GM18909 (cell line): ENCODE results near the gene CMKLR1.

Experiments used
- ATAC-seq: cut with Tn5 transposase; IDR thresholded peaks from one replicate; pipeline ENCODE4 v1.9.1; 2021; ENCODE audit warnings: mild to moderate bottlenecking; ENCODE audit not compliant: unreplicated experiment, poor library complexity

Gene CMKLR1

DNA sequence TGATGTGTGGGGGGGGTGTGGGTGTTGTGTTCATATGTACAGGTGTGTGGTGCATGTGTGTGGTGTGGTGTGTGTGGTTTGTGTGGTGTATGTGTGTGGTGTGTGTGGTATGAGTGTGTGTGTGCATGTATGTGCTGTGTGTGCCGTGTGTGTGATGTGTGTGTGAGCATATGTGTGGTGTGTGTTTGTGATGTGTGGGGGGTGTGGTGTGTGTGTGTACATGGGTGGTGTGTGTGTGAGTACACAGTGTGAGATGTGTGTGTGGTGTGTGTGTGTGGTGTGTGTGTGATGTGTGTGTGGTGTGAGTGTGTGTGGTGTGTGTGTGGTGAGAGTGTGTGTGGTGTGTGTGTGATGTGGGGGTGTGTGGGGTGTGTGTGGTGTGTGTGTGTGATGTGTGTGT lies 24.5 kb upstream of the CMKLR1 start:
- no peak for ATAC-seq

GRCh38 chr12:108363165-108363564 lies 24.1 kb upstream of the CMKLR1 start:
- no peak for ATAC-seq

- no peak for ATAC-seq
These were observed 22.5 kb upstream of the CMKLR1 start for GRCh38 chr12:108361606-108362005.

DNA sequence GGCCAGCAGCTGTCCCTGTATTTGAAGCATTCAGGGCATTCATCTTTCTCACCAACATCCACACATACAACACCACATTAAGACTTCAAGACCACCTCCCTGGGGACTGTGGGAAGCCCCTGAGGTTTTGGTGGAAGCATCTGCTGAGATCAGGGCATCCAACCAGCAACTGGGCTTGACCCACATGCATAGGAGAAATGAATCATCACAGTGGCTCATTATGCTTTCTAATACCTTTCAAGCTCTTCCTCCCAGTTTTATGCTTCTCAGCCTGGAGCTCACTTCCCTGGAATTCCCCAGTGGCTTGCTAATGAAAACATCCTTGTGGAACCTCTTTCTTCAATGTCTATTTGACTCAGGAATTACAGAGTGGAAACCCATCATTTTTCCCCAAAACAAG lies 21.4 kb upstream of the CMKLR1 start:
- ATAC-seq: peak; percentile 58

- no peak for ATAC-seq
These were observed 20.9 kb upstream of the CMKLR1 start for GRCh38 chr12:108360057-108360456.

DNA sequence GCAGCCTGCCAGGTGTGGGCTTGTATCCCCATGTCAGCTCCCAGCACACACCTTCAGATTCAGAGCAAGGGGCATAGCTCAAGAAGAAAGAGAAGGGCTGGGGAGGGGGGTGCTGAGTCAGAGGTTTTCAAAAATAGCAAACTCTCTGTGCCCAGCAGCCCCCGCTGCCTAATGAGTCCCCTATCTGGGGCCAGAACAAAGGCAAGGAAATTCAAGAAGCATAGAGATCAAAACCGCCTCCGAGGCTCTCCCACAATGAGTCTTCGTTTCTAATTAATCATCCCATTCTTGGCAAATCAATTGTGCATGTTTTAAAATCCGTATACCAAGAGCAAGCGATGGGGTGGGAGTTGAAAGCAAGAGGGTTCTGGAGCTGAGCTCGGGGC lies 19.5 kb upstream of the CMKLR1 start:
- no peak for ATAC-seq

DNA sequence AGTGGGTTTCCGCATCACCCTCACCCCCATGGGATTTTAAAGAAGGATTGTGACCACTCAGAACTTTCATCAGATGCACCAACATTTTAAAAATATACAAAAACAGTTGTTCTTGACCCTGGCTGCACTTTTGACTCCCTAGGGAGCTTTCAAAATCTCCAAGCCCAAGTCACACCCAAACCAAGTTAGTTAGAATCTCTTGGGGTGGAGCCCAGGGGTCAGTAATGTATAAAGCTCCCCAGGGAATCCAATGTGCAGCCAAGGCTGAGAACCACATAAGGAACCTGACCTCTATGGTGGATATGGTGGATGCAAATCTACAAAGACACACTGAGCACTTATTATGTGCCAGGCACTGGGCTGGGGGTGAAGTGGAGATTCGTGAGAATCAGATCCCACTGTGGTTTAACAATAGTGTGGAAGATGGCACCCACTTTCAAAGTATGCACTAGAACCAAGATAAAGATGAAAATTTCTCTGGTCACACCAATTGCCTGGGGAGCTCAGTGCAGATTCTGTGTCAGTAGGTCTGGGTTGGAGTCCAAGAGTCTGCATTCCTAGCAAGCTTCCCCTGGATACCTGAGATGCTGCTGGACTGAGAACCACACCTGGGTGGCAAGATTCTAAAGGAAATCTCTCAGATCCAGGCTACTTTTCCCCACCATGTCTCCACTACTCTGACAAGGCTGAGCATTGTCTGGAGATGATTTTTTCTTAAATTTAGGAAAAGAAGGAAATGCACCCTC lies 18.9 kb upstream of the CMKLR1 start:
- no peak for ATAC-seq

GRCh38 chr12:108356835-108357806 lies 18.0 kb upstream of the CMKLR1 start:
- ATAC-seq: no peak

- no peak for ATAC-seq
These were observed 16.0 kb upstream of the CMKLR1 start for GRCh38 chr12:108355069-108355468.

DNA sequence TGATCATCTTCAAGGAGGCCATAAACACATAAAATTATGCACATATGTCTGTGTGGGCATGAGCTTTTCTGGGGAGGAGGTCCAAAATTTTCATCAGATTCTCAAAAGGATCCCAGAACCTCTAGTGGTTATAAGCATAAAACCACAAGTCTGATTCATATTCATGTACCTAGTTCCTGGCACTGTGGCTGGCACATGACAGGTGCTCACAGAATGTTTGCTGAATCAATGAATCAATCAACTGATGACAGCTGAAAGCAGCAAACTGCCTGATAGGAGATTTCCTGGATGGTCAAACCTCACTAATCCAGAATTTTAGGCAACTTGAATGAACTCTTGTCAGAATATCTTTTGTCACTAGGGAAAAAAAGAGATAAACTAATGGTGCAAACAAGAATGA lies 13.5 kb upstream of the CMKLR1 start:
- no peak for ATAC-seq

DNA sequence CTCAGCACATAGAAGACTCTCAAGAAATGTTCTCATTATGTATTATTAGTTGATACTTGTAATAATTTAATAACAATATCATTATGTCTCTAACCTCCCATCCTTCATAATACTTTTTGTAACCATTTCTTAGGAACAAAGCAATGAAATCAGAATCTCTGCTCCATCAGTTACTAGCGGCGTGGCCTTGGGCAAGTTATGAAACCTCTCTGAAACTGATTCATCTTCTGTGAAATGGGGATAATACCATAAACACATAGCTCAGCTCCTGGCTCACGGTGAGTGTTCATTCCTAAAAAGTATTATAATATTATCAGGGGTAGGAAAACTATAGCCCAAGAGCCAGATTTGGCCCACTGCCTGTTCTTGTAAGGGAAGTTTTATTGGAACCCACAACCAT lies 11.4 kb upstream of the CMKLR1 start:
- ATAC-seq: no peak

DNA sequence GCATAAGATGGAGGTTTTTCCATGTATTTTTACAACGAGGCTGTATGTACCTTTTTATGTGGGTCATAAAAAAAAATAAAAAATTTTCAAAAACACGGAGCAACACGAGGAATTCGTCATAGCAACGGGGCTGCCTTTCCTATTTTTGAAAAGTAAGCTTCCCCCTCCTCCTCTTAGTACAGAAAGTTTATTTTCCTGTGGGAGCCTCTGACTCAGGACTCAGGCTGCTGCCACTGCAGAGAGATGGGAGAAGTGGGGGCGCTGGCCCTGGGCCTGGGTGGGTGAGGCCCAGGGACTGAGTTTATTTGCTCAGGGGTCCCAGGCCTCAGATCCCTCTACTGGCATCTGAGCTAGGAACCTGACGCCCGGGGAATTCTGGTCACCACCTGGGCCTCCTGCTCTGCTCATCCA lies 10.2 kb upstream of the CMKLR1 start:
- ATAC-seq: no peak

- no peak for ATAC-seq
These were observed 9.7 kb upstream of the CMKLR1 start for GRCh38 chr12:108348842-108349241.

DNA sequence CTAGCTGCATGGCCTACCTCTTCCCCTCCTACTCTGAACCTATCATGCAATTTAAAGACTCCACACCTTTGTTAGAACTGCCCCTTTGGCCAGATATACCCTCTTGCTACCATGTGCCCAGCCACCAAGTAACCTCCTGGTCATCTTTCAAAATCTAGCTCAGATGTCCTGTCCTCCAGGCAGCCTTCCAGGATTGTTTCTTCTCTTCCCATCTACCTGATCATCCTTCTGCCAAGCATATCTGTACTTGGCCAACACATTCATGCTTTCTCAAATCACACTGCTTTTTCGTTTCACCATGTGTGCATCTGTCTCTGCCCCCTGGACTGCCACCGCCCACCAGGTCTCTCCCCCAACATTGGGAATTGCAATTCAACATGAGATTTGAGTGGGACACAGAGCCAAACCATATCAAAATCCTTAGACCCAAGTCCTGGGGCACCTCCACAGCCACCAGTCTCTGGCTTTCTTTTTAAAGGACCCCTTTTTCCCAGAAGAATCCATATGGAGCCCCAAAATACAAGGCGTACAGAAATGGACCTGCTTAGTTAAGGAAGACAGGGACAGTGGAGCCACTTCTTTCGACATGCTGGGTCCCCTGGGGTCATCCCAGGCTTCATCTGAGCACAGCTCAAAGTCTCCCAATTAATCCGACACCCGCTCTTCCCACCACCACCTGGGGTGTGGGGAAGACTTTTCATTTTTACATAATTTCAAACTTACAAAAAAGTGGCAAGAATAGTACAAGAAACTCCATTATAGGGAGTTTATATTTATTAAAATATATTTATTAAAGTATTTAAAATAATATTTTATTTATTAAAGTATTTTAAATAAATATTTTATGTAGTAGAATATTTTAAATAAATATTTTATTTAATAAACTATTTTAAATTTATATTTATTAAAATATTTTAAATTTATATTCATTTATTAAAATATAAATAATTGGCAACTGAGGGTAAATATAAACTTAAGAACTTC lies 7.9 kb upstream of the CMKLR1 start:
- ATAC-seq: no peak

DNA sequence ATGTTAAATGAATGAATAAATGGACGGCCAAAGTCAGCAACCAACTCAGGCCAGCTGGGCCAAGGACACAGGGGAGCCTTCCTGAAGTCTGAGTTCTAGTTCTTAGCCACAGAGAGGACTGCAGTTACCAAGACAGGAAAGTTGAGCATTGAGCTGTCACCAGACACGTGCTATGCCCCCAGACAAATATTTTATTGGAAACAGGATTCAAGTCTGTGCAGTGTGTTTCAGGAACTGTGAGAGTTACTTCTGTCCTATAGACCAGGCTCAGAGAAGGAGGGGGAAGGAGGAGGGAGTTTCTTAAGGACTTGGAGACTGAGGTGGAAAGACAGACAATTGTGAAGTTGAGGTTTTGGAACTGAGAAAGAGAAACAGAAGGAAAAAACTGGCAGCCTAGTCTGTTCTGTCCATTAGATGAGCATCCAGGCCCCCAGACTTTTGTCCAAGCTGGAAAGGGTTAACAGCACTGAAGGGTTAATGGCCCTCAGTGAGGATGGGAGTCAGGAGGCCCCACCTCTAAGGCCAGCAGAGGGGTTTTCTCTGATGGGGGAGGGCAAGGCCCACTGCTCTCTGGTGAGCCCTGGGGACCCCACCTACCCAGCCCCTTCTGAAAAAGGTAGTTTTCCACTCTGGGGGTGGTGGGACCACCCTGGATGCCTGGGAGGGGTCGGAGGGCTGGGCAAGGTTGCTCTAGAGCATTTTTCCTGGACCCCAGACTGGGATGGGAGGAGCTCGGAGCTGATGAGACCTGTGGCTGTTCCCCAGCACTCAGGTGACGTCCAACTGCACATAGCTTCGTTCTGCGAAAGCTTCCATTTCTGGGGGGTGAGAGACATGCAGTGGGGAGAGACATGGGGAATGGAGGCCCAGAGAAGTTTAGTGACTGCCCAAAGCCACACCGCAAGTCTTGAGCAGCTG lies 6.9 kb upstream of the CMKLR1 start:
- ATAC-seq: no peak

DNA sequence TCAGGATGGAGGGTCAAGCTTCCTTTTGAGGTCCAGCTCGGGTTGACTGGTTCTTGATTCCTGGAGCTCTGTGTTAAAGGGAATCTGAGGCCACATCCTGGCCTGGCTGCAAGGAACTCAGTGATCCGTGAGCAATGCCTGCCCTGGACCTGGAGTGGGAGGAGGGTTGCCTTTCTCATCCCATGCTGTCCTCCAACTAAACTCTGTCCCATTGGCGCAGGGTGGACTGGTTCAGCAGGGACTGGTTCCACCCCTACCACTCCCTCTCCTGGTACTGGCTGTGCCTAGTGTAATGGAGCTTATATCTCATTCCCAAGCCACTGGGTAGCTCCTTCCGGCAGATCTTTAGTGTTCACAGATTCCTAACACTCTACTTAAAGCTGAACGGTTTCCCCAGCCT lies 3.9 kb upstream of the CMKLR1 start:
- no peak for ATAC-seq

DNA sequence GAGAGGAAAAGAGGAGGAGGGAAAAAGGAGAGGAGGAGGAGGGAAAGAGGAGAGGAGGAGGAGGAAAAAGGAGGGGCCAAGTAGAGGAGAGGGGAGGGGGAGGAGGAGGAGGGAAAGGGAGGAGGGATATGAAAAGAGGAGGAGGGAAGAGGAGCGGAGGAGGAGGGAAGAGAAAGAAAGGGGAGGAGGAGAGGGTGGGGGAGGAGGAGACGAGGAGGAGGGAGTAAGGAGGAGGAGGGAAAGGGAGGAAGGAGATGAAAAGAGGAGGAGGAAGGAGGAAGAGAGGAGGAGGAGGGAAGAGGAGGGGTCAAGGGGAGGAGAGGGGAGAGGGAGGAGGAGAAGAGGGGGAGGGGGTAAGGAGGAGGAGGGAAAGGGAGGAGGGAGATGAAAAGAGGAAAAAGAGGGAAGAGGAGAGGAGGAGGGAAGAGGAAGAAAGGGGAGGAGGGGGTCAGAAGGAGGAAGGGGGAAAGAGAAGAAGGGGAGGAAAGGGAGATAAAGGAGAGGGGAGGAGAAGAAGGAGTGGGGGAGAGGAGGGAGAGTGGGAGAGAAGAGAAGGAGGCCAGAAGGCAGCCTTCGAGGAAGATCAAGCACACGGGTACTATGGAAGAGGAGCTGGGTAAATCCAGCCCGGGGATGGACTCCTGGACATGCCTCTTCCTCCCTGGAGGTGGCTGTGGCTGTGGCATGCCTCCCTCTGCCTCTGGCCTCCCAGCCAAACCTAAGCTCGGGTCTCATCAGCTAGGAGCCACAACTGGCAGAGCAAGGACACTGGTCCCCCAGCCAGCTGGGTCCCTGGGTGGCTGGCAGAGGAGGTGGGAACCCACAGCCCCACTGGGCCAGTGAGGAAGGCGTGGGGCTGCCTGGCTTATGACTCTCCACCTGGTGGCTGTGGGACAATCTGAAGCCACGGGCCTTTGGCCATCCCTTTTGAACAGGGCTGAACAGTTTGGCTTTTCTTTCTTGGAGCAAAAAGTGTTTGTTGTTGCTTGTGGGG lies 3.0 kb upstream of the CMKLR1 start:
- ATAC-seq: no peak

DNA sequence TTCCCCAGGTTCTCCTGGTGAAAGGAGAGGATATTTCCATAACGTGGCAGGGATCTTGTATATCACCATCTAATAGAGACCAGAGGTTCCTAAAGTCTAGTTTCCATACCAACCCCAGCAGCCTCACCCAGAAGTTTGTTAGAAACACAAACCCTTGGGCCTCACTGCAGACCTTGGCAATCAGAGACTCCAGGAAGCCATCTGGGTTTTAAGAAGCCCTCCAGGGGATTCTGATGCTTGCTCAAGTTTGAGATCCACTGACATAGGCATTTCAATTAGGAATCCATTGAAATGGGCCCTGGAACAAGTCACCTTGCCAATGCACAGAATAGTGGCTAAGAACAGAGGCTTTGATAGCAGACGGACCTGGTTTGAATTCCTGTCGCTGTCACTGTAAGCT lies 2.2 kb upstream of the CMKLR1 start:
- ATAC-seq: no peak
